ENCODE data around the gene CFB. TPM values are rescaled to one million over a fixed set of nuclear protein-coding genes. Genes with fewer than 3 reads are reported as not detected.

Gene CFB
- total and polyA plus RNA-seq, 9 of the 15 experiments (the other 6 are each of a cell fraction or from before 2014, with no cell fraction given), result 0.08 to 0.91 (median 0.22) TPM; not detected in 4

GRCh38 chr6:31900917-31901414, 44.9 kb upstream of the CFB start (continued):
- TF ChIP-seq ZBTB9 (CRISPR knock-in tag; IDR thresholded peaks at IDR 0.05) (peak; percentile 69; the same call in 1 of the 2 replicates), SNAPC5 (CRISPR knock-in tag; IDR thresholded peaks at IDR 0.05) (no peak), ATF4 (CRISPR knock-in tag; IDR thresholded peaks at IDR 0.05) (no peak), EP400 (IDR thresholded peaks at IDR 0.05) (0 out of 2 replicates have a peak, but pooled peaks have one; percentile 51), NR4A1 (CRISPR knock-in tag; IDR thresholded peaks at IDR 0.05) (peak; percentile 52; the same call in 1 of the 2 replicates), NR4A1 (tag; IDR thresholded peaks at IDR 0.05) (no peak), MNT (conservative IDR thresholded peaks at IDR 0.05) (0 out of 4 replicates have a peak, but pooled peaks of 1 of the 2 experiments have one; percentile 54), ZSCAN32 (CRISPR knock-in tag; IDR thresholded peaks at IDR 0.05) (0 out of 2 replicates have a peak, but pooled peaks have one; percentile 2), MTA3 (IDR thresholded peaks at IDR 0.05; ENCODE audit: borderline replicate concordance) (peak; percentile 50; the same call in 1 of the 2 replicates), JUN (IDR thresholded peaks at IDR 0.05; ENCODE audit: borderline replicate concordance, low read depth, low read length) (no peak), JUN (CRISPR knock-in tag; IDR thresholded peaks at IDR 0.05; ENCODE audit: borderline replicate concordance) (no peak), ZBTB33 (CRISPR knock-in tag; IDR thresholded peaks at IDR 0.05) (peak; percentile 81), ZNF445 (CRISPR knock-in tag; IDR thresholded peaks at IDR 0.05; ENCODE audit: low read depth) (no peak), E2F6 (IDR thresholded peaks at IDR 0.05; ENCODE audit: borderline replicate concordance in 1 of 2, extremely low read depth in 1 of 2, insufficient read depth in 1 of 2, insufficient read length in 1 of 2, low read depth in 1 of 2, low read length in 1 of 2, poor library complexity in 1 of 2, severe bottlenecking in 1 of 2) (peak; percentile 60 to 71)
- TF ChIP-seq, protein P1, sequence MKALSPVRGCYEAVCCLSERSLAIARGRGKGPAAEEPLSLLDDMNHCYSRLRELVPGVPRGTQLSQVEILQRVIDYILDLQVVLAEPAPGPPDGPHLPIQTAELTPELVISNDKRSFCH (CRISPR knock-in tag; IDR thresholded peaks at IDR 0.05), result no peak
- TF ChIP-seq, protein P1 (tag; IDR thresholded peaks at IDR 0.05), result peak; percentile 39; the same call in 1 of the 2 replicates
- TF ChIP-seq, protein P2, sequence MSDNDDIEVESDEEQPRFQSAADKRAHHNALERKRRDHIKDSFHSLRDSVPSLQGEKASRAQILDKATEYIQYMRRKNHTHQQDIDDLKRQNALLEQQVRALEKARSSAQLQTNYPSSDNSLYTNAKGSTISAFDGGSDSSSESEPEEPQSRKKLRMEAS (CRISPR knock-in tag; IDR thresholded peaks at IDR 0.05), result peak; percentile 92
